Renal cortical epithelial cell (primary cell): ENCODE results near the gene EXOSC7. TPM values are rescaled to one million over a fixed set of nuclear protein-coding genes. Genes with fewer than 3 reads are reported as not detected.
"Not testable (repeated sequence)": the region's sequence is repeated elsewhere in the genome, so short reads cannot be mapped to it uniquely, and the experiment has no call there.

Experiments used
- DNase-seq: peaks from one replicate; pipeline ENCODE4 v3.0.0-alpha.2; 2011; ENCODE audit warnings: low read depth
- total RNA-seq: library from RNA; depleted of rRNA; stranded (reverse); fragments of >200 nt; gene quantifications from 2 replicates; pipeline ENCODE4 v1.2.3, GENCODE V29; 2014

EXOSC7 gene
- total RNA-seq, result 59.4 and 63.9 TPM in 2 replicates

DNA sequence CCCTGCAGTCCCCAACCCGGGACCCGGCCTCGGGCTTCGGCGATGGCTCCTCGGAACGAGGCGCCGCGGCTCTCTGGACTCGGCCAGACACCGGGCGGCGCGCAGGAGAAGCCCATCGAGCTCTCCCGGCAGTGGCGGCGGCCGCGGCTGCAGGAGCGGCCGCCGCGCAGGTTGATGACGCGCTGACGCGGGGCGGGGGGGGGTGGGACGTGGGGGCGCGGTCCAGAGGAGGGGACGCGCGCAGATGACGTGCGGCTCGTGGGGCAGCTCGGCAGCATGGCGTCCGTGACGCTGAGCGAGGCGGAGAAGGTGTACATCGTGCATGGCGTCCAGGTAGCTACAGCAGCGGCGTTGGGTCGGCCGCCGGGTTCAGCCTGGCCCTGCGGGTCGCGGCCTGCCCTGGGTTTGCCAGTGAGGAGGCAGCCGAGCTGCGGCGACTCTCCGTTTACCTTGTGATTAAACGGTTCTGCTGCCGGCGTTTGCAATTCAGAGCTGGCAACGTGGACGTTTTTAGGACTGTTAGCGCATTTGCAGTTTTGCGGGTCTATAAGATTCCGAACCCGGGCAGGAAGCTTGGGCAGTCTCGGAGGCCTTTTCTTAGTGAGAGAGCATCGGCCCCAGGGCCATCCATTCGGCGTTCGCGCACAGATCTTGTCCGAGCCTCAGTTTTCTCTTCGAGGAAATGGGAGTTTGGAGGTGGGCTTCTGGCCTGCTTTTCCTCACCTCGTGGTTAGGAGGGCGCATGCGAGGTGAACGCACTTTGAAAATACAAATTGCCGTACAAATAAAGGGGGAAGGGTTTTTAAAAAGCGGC lies at the start of gene EXOSC7, which contains the start of gene ZDHHC3:
Gene EXOSC7, plus strand, starts transcription at position 243 of the 814 bp plus-strand sequence. Its CDS starts 34 bp downstream, at position 277.
Gene ZDHHC3, minus strand, starts transcription at position 173 of the 814 bp plus-strand sequence. CDS start 16,738 bp downstream, outside the sequence.
- DNase-seq, result peak; percentile 56

DNA sequence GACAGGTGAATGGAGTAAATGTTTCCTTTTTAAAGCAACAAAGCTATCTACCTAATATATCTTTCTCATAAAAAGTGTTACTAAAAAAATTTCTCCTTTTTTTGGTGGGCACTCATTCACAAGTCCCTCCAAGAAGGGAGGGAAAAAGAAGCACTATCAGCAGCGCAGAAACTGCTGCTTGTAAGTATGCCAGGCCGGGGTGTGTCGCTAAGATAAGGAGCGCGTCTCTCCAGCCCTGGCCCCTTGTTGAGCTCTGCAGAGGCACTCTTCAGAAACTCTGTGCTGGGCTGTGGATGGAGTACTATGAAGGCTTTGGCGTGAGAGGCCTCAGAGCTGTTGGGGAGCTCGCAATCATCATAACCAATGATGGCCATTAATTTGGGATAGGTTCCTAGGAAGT lies 49.1 kb upstream of the EXOSC7 start:
- no peak for DNase-seq

GRCh38 chr3:44927371-44927770 lies 48.7 kb upstream of the EXOSC7 start:
- no peak for DNase-seq

GRCh38 chr3:44929782-44930181 lies 46.3 kb upstream of the EXOSC7 start:
- DNase-seq, result no peak

GRCh38 chr3:44930911-44931310 lies 45.1 kb upstream of the EXOSC7 start:
- DNase-seq, result no peak

DNA sequence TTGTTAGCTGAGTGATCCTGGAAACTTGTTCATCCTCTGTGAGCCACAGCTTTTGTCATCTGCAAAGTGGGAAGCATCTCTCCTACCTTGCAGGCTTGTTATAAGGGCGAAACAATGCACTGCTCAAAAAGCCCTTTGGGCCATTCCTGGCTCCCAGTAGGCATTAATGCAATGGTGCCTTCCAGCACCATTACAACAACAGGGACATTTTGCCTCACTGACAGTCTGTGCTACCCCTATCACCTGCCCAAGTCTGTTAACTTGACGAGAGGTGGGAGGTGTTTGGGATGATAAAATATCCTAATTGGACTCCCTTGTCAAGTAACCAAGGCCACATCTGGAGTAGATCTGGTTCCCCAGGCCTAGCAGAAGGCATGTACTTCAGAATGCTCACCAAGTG lies 44.3 kb upstream of the EXOSC7 start:
- DNase-seq, result no peak

DNA sequence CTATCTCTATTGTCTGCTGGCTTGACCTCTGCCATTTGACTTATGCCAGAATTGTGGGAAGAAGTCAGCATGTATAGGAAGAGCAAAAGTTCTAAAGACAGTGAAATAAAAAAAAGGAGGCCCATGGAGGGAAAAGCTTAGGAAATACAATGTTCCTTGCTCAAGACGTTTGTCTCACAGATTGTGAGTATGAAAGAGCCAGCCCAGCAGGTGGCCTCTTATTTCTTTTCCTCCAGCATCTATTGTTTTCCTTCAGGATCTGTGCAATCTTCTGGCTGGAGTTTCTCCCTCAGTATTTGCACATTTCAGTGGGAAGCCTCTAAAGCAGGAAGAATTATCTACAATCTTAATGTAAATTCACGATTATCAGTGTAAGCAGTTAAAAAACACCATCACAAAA lies 43.8 kb upstream of the EXOSC7 start:
- no peak for DNase-seq

GRCh38 chr3:44932986-44933944 lies 42.8 kb upstream of the EXOSC7 start:
- no peak for DNase-seq

DNA sequence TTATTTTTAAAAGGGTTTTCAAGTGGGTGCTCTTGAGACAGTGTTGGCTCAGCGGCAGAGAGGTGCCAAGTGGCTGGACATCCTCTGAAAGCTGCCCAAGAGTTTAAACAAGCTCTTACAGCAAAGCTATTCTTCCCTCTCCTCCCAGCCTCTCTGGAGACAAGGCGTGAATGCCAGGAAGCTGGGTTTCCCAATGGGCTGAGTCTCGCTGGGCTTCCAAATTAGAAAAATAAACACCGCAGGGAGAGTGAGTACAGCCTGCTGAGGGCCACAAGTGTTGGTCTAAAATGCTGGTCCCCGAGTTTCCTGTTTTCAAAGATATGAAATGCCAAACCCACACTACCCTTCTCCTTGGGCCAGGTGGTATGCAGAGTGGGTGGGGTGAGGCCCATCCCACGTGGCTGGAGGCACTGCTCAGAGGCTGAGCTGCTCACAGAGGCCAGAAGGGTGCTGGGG lies 36.4 kb upstream of the EXOSC7 start:
- DNase-seq, result no peak

DNA sequence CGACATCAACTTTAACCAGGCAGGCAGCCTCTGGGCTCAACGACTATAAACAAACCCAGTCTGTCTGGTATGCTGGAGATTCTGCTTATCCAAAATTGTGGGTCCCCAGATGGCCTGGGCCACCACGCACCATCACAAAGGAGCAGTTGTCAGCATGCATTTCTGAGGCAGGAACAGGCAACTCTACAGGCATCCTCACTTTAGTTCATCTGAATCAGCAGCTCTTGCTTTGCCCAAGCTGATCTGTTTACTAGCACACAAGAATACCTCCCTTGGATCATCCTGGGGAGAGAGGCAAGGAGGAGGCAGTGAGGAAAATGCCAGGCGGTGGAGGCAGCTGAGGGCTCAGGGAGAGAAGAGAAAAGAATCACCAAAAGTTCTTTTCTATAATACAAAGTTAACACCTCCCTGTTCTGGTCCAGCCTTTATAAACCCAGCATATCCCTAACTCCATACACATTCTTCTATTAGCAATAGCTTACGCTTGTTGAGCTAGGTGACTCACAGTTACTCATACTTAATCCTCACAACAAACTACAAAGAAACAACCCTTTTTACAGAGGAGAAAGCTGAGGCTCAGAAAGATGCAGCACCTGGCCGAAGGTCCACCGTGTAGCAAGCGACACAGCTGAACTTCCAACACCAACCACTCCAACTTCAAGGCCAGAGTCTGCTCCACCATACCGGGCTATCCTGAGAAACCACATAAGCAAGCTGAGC lies 33.7 kb upstream of the EXOSC7 start:
- peak; percentile 38 for DNase-seq

GRCh38 chr3:44948239-44948638 lies 27.8 kb upstream of the EXOSC7 start:
- DNase-seq, result no peak

- not testable (repeated sequence) for DNase-seq
Measured at GRCh38 chr3:44949770-44950169, 26.3 kb upstream of the EXOSC7 start.

DNA sequence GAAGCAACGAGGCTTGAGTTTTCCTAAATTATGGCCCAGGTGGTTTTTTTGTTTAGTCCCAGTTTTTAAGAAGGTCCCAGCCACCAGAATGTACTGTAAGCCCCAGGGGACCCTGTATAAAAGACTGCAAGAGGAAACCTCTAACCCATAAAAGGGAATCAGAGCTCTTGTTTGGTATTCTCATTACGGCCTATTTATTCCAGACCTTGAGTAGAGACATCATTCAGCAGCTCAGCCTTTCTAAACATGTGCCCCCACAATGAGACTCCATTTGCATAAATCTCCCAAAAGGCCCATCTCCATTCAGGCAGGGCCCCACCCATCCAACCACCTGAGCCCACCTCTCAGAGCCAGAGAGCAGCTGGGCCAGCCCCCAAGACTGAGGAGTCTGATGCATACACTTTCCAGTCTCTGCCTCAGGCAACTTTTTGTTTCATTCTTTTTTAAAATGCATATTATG lies 25.7 kb upstream of the EXOSC7 start:
- DNase-seq, result no peak

GRCh38 chr3:44952689-44953088 lies 23.4 kb upstream of the EXOSC7 start:
- DNase-seq, result no peak

DNA sequence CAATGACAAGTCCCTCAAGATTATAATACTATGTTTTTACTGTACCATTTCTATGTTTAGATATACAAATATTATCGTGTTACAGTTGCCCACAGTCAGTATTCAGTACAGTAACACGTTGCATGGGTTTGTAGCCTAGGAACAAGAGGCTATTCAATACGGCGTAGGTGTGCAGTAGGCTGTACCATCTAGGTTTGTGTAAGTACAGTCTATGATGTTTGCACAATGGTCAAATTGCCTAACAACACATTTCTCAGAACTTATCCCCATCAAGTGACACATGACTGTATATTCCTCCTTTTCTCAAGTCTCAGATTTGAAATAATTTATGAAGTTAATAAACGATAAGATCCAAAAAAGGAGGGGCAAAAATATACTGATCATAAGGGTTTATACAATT lies 21.7 kb upstream of the EXOSC7 start:
- no peak for DNase-seq

- DNase-seq, result peak; percentile 50
Measured at GRCh38 chr3:44954962-44955361, 21.1 kb upstream of the EXOSC7 start.

- DNase-seq, result no peak
Measured at GRCh38 chr3:44955917-44956316, 20.1 kb upstream of the EXOSC7 start.

DNA sequence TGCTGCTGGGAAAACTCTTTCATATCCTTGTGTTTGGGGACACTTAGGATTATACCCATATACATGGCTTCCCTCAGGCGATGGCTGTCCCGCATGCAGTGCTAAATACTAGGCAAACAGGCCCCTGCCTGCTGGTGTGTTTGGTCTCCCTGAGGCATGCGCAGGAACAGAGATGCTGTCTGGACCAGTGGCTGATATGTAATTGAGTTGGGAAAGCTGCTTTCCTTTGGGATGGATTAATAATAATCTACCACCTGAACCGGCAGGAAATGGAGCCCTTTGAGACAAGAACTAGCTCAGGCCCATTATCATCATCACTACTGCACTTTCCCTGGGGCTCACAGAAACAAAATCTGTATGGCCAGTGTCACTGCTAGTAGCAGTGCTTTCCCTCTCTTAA lies 18.1 kb upstream of the EXOSC7 start:
- DNase-seq, result no peak

- DNase-seq, result no peak
Measured at GRCh38 chr3:44958386-44958785, 17.7 kb upstream of the EXOSC7 start.

DNA sequence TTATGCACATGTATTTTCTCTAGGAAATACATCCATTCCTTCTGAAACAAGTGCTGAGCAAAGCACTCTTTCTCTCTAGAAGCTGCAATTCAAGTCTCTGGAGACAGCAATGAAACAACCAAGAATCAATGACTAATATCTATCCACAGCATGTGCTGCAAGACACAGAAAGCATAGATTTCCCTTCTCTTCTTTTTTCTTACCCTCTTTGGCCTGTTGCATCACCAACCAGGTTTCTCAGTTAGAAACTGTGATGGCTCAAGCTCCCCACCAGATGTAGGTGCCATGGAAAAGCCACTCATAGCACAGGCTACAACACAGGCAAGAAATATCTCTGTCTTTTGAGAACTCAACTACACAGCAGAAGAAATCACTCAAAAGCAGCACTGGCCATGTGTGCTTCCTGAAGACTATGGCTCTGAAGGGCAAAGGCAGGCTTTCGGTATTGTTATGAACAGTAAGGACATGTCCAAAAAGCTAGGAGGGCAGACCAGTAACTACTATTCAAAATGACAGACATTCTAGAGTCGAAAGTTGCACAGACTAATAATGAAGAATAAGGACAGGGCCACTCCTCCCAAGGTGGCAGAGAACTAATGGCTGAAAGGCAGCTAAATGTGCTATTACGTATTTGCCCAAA lies 15.5 kb upstream of the EXOSC7 start:
- no peak for DNase-seq

- DNase-seq, result no peak
Measured at GRCh38 chr3:44961888-44962287, 14.2 kb upstream of the EXOSC7 start.
